ENCODE measurements around the gene EDN2.

EDN2 gene

GRCh38 chr1:41496080-41497055, 11.9 kb upstream of the EDN2 start:
- Histone ChIP-seq H3K4me3 (ENCODE audit: low read depth in 1 of 2, low read length in 1 of 2) (no peak overlapping the region), H3K27me3 (peaks cover 39% of the 10 kb centered on the region), H3K36me3 (no peaks in the 10 kb centered on the region), H3K27ac (no peak overlapping the region), H3K4me1 (ENCODE audit: control insufficient read depth in 1 of 2, insufficient read depth in 1 of 2, low read depth in 1 of 2, low read length in 1 of 2) (no peaks in the 10 kb centered on the region), H3K9me3 (no peaks in the 10 kb centered on the region)
- TF ChIP-seq, protein P1, sequence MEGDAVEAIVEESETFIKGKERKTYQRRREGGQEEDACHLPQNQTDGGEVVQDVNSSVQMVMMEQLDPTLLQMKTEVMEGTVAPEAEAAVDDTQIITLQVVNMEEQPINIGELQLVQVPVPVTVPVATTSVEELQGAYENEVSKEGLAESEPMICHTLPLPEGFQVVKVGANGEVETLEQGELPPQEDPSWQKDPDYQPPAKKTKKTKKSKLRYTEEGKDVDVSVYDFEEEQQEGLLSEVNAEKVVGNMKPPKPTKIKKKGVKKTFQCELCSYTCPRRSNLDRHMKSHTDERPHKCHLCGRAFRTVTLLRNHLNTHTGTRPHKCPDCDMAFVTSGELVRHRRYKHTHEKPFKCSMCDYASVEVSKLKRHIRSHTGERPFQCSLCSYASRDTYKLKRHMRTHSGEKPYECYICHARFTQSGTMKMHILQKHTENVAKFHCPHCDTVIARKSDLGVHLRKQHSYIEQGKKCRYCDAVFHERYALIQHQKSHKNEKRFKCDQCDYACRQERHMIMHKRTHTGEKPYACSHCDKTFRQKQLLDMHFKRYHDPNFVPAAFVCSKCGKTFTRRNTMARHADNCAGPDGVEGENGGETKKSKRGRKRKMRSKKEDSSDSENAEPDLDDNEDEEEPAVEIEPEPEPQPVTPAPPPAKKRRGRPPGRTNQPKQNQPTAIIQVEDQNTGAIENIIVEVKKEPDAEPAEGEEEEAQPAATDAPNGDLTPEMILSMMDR (IDR thresholded peaks at IDR 0.05), result no peak

DNA sequence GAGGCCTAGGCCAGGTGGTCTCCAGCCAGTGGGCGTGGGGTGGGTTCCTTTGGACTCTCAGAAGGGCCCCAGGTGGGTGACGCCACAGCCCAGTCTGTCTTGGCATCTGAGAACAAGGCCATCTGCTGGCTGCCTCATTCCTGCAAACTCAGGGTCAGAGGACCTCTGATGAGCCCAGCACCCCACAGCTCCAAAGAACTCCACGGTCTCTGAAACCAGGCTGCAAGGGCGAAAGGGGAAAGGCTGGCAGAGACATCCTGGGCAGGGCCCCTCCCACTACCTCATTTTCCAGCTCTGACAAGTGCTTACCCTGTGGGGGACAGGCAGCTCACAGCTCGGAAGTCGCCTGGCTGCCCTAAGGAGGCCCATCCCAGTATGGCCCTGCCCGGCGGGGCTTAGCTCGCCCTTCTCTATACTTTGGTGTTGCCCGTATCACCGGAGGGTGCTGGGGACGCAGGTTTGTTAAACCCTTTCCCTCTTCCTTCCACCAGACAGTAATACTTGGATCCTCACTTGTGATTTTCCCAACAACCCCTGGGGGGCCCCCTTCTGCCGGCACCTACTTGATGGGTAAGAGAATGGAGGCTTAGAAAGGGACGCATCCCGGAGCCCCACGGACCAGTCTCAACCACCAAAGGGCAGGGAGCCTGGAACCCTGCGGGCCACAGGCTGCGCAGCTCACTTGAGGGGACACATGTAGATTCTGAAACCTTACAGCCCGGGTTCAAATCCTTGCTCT, 10.9 kb upstream of the EDN2 start:
- TF ChIP-seq, protein P1 (IDR thresholded peaks at IDR 0.05), result no peak
- H3K4me1 ChIP-seq (ENCODE audit: control insufficient read depth in 1 of 2, insufficient read depth in 1 of 2, low read depth in 1 of 2, low read length in 1 of 2), result no peaks in the 10 kb centered on the region

GRCh38 chr1:41494351-41495209, 10.1 kb upstream of the EDN2 start:
- no peaks in the 10 kb centered on the region for H3K9me3 ChIP-seq
- H3K27me3 ChIP-seq, result peaks cover 39% of the 10 kb centered on the region
- no peaks in the 10 kb centered on the region for H3K36me3 ChIP-seq
- H3K4me1 ChIP-seq (ENCODE audit: control insufficient read depth in 1 of 2, insufficient read depth in 1 of 2, low read depth in 1 of 2, low read length in 1 of 2), result no peaks in the 10 kb centered on the region
- no peak overlapping the region for H3K27ac ChIP-seq
- TF ChIP-seq, protein P1 (IDR thresholded peaks at IDR 0.05), result no peak
- no peak overlapping the region for H3K4me3 ChIP-seq (ENCODE audit: low read depth in 1 of 2, low read length in 1 of 2)

More for the DNA sequence above, 10.9 kb upstream of the EDN2 start:
- no peak overlapping the region for H3K4me3 ChIP-seq (ENCODE audit: low read depth in 1 of 2, low read length in 1 of 2)
- H3K36me3 ChIP-seq, result no peaks in the 10 kb centered on the region
- peaks cover 39% of the 10 kb centered on the region for H3K27me3 ChIP-seq
- H3K9me3 ChIP-seq, result no peaks in the 10 kb centered on the region
- H3K27ac ChIP-seq, result no peak overlapping the region

DNA sequence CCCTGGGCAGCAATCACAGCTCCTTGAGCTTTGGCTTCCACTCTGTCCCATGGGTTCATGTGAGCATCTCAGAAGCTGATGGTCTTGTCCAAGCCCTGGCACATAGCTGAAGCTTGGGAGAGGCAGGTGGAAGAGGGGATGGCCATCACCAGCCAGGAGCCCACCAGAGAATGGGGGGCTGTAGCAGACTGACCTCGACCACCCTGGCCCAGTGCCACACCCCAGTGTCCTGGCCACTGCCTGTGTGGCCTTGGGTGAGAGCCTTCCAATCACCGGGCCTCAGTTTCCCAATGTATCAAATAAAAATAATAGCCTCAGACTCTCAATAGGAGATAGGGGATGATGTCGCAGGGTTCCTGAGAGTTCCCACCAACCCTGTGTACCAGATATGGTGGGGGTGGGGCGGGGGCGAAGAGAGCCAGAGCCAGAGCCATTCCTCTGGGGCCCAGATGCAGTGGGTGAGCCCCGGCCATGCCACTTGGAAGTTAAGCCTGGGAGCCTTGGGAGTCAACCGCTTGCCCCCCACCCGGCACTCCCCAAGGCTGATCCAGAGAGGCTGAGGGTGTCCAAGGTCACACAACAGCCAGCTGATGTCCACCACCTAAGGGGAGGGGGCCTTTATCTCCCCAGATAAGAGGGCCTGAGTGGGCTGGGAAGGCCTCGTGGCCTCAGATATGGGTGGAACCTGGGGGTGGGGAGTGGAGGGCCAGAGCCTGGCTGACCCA, 9.3 kb upstream of the EDN2 start:
- TF ChIP-seq, protein P1 (IDR thresholded peaks at IDR 0.05), result no peak
- no peak overlapping the region for H3K4me3 ChIP-seq (ENCODE audit: low read depth in 1 of 2, low read length in 1 of 2)

More for the DNA sequence above, 9.3 kb upstream of the EDN2 start:
- Histone ChIP-seq H3K36me3 (no peaks in the 10 kb centered on the region), H3K4me1 (ENCODE audit: control insufficient read depth in 1 of 2, insufficient read depth in 1 of 2, low read depth in 1 of 2, low read length in 1 of 2) (no peaks in the 10 kb centered on the region), H3K27me3 (peaks cover 47% of the 10 kb centered on the region), H3K9me3 (no peaks in the 10 kb centered on the region), H3K27ac (no peak overlapping the region)
